ENCODE results near the gene LY6G5B.

DNA sequence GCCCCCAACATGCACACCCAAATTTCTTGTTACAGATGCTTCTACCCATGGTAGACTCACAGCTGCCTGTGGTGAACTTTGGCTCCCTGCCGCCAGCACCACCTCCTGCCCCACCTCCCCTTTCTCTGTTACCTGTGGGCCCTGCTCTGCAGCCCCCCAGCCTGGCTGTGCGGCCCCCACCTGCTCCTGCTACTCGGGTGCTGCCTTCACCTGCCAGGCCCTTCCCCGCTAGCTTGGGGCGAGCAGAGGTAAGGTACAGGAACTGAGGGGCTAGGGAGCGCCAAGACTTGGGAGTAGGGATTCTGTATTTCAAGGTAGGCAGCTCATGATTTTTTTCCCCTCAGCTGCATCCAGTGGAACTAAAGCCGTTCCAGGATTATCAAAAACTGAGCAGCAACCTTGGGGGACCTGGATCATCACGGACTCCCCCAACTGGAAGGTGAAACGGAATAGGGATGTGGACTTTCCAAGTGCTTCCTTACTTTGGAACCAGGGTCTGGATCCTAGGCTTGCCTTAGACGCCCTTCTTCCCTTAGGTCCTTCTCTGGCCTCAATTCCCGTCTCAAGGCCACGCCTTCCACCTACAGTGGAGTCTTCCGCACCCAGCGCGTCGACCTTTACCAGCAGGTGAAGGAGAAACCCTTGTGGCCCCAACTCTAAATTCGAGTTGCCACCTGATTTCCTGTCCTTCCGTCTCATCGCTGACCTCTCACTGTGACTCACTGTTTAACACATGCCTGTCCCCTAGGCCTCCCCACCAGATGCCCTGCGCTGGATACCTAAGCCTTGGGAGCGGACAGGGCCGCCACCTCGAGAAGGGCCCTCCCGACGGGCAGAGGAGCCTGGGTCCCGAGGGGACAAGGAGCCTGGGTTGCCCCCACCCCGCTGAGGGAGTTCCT, 32.8 kb upstream of the LY6G5B start:
- TF ChIP-seq, protein P1, sequence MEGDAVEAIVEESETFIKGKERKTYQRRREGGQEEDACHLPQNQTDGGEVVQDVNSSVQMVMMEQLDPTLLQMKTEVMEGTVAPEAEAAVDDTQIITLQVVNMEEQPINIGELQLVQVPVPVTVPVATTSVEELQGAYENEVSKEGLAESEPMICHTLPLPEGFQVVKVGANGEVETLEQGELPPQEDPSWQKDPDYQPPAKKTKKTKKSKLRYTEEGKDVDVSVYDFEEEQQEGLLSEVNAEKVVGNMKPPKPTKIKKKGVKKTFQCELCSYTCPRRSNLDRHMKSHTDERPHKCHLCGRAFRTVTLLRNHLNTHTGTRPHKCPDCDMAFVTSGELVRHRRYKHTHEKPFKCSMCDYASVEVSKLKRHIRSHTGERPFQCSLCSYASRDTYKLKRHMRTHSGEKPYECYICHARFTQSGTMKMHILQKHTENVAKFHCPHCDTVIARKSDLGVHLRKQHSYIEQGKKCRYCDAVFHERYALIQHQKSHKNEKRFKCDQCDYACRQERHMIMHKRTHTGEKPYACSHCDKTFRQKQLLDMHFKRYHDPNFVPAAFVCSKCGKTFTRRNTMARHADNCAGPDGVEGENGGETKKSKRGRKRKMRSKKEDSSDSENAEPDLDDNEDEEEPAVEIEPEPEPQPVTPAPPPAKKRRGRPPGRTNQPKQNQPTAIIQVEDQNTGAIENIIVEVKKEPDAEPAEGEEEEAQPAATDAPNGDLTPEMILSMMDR (IDR thresholded peaks at IDR 0.05), result no peak
- no peak for TF ChIP-seq EZH2 (IDR thresholded peaks at IDR 0.05; ENCODE audit: borderline replicate concordance, insufficient read depth, low read depth, low read length, poor library complexity, severe bottlenecking)
